NCI-H1417 treated with DMSO at 0.1 percent for 48 hours (cell line): ENCODE data around the gene SHISA2.

Experiments
- DNase-seq: peaks from one replicate; lab custom pipeline; 2025; lab: John Stamatoyannopoulos, UW

The SHISA2 gene

DNA sequence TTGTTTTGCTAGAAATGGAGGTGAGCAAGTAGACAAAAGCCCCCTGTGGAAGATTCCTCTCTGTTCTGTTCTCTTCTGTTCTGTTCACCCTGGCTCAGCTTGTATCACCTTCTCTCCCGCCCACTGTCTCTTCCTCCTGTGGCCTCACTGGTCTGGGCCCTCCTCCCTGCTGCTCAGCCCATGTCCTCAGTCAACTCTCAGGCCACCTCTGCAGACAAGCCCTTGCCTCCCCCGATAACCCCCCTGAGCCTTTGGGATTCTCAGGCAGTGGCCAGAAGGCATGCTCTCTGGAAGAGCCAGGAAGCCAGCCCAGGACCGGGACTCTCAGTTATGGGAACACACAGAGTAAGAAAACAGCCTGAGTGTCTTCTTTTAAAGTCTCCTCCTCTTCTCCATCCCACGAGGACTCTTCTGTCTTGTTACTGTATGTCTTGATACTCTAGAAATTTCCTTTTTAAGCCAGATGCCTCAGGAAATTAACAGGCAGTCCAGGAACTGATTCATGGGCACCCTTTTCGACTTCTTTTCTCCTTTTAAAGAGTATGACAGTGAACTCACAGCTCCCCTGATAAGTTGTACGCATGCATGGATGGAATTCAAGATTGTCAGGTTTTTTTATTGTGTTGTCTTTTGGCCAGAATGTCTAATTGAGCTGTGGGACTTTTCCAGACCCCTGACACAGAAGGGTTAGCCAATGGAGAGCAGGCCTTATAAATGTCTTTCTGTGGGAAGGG lies 33.7 kb downstream of the SHISA2 start:
- no peak for DNase-seq

DNA sequence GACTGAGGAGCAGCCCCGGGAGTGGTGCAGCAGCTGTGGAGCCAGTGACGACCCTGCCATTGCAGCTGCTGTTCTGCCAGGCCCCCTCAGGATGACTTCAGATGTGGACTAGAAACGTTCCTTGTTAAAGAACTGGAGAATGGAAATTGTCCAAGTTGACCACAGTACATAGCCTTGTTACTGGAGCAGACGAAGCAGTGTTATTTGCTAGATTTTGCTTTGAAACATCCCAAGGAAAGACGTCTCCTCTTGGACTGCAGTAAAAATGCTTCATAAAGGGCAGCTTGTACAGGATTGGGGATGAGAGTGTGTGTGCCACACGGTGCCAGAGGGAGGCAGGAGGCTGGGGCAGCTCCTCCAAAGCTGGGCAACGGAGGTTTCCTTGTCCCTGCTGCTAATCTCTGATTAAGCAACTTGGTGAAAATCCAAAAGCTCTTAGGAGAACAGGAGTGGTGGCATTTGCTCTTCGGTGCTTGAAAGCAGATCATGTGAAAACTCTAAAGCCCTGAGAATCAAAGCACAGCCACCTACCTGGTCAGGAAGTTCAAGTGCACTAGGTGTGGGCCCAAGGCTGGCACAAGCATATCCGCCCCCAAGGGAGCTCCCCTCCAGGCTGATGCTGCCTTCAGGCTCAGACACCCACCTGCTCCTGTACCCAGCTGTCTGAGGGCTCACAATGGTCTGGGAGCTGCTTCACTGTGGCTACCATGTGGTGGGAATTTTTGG lies 34.5 kb downstream of the SHISA2 start:
- DNase-seq: no peak

DNA sequence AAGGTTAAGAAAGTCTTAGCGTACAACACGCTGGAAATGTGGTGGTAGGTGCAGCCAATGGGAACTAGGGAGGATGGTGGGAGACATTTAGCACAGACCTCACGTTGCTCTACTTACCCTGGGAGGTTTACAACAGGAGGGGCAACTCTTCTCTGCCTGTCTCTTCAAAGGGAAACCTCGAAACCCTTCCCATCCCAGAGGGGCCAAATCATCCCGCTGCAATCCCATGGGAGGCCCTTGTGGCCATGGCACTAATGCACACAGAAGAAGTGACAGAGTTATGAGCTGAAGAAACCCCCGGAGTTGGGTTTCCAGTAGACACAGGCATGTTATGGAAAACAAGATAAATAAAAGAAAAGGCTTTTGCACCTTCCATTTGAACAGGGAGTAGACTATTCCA lies 35.6 kb downstream of the SHISA2 start:
- DNase-seq: no peak

DNA sequence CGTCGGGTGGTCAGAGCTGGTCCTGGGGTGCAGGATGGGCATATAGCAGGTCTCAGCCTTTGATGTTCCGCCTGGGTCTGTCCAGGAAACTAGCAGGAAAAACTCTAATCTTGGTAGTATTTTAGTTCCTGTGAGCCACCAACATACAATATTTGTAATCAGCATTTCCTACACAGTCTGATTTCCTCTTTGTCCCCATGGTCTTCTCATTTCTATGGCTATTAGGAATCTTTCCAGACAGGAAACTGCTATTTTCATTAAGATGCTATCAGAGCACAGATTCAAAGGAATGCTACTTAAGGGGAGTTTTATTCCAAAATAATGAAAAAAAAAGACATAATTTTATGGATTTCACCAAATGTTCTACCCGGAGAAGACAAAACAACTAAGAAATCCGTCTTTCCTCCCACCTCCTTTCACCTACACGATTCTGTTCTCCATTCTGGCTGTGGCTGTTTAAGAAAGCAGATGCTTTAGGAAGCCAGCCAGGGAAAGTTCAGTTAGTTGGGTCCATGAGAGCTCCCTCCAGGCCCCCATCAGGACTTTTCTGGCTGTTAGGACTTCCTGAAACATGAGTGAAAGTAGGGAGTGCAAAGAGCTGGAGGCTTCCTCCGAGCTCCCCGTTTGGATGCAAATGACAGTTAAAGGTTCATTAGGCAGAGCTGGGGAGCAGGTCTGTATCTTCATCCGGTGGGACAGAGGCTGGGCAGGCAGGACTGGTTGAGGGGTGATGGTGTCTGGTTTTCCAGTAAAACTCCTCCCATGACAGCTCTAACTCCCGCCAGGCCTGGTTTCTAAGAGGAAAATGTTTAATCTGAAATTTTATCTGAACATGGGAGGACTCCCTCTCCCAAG lies 36.3 kb downstream of the SHISA2 start:
- DNase-seq: no peak

DNA sequence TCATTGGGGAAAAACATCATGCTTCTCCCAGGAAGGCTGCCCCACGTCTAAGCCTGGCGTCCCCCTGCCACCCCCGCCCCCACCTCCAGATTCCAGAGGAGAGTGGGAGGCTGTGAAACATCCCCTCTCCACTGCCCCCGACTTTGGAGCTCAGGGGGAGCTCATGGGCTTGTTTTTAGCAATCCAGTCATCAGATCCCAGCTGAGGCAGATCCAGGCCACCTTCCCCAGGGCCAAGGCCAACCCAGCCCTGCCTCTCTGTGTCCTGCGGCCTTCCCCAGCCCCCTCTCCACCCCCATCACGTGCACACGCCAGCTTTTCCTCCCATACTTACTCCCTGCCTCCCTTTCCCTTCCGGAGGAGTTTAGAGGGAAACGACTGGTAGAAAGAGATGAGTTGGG lies 38.8 kb downstream of the SHISA2 start:
- no peak for DNase-seq

DNA sequence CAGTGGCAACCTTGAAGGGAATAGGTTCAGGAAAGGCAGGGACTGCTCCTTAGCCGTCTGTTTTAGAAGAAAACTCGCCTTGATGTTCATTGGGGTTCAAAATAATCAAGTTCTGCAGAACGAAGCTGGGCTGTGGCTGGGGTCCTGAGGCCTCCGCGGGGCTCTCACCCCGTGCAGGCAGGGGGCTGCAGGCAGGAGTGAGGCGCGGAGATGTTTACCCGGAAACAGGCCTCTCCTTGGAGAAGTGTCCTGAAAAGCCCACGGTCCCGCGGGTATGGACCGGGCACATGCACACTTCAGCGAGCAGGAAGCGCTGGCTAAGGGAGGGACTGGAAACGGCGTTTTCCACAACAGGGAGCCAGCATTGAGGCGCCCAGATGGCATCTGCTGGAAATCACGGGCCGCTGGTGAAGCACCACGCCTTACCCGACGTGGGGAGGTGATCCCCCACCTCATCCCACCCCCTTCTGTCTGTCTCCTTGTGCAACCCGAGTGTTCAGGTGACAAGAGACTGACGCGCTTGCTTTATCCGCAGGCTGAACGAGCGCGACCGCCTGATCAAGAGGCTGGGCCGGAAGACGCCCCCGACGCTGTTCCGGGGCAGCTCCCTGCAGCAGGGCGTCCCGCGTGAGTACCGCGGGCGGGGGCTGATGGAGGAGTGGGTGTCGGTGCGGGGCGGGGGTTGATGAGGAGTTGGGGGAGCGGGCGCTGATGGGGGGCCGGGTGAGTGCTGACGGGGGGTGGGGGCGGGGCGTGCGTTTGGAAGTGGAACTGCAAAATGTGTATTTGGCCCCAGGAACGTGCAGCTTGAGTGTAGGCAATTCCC lies 39.6 kb downstream of the SHISA2 start:
- no peak for DNase-seq

DNA sequence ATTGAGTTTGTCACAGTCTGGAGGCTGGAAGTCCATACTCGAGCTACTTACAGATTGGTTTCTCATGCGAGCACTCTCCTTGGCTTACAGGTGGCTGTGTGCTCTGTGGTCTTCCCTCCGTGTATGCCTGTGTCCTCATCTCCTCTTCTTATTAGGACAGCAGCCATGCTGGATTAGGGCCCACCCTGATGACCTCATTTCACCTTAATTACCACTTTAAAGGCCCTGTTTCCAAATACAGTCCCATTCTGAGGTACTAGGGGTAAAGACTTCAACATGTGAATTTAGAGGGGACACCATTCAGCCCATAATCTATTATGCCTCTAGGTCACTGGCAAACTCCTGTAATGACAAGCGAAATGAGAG lies 40.6 kb downstream of the SHISA2 start:
- no peak for DNase-seq

DNA sequence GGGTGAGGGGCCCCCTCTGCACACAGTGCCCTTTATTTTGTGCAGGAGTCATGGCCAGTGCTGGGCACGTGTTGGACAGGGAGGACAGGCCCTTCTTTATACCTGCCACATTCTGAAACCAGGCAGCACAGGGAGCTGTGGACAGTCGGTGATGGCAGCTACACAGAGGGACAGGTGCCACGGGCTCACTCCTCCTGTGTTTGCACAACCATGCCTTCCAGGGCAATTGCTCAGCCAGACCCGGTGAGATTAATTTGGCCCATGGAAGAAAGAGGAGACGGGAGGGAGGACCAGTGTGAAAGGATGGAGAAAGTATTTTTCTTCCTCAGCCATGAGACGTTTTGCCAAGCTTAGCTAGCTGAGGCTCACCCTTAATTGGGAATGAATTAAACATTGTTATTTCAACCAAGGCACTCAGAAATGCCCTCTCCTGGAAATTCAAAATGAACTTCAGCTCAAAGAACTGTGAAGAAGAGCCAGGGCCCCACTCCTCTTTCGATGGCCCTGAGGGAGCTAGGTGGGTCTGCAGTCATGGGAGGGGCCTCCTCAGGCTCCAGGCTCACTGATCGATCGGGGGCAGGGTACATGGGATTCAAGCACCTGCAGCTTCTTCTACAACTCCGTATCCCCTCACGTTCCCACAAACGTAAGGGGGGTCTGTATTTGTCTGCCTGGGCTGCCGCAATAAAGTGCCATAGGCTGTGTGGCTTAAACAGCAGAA lies 41.2 kb downstream of the SHISA2 start:
- no peak for DNase-seq

DNA sequence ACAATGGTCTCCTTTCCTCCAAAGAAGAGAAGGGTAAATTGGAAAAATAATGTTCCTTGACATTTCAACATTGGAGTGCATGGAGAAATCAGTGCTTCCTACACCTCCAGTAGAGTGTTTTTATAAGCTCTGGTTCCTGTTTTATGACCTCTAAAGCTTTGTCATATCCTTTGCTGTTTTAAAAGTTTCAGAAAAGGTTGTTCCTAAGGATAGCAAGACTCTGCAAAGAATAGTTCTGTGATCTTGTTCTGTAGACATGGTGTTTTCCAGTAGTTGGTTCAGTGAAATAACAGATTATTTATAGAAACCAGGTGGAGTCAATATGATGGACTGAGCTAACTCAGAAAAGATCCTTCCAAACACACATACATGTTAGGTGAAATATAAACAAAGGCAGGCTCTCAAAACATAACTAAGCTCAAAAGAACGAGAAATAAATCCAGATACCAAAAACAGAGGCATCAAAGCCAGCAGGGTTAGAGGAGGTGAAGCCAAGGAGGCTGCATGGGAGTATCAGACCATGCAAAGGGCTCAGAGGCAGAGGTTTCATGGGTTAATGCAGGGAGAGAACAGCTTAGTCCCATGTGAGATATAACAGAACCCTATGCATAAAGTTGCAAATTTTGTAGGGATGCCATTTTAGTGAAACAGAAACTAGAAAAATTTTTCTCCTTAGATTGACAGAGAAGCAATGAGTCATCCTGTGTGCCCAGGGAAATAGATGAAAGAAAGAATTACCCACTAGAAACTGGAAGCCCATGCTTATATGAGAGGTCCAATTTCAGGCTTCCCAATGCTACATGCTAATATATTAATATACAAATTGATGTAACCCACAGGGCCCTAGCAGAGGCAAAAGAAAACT lies 44.3 kb downstream of the SHISA2 start:
- no peak for DNase-seq
